ENCODE data around the gene EPPIN.
"Not testable (repeated sequence)": the region's sequence is repeated elsewhere in the genome, so short reads cannot be mapped to it uniquely, and the experiment has no call there.

The EPPIN gene

DNA sequence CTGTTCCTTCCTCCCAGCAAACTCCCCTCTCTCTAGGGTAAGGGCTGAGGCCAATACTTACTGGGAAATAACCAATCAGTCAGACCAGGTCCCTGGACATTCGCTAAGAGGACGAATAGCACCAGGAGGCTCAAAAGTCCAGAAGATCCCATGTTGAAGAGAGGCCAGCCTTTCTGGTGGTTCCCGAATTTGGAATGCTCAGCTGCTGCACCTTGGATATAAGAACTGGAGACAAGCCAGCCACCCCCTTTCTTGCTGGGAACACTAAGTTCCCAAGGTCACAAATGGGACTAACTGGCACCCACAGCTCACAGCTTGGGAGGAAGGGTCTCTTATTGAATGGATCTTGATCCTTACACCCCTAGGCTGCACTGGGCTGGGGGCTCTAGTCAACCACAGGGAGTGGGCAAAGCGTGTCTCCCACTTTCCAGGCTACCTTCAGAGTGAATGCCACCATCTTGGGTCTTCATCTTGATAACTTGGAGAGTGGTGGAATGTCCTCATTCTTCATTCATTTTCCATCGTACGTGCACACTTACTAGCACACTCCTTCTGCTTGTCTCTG lies at the start of gene EPPIN:
Gene EPPIN (minus strand): TSS at position 196 of the 565 bp plus-strand sequence. CDS start 44 bp downstream, at position 152.
- DNase-seq = no peak

DNA sequence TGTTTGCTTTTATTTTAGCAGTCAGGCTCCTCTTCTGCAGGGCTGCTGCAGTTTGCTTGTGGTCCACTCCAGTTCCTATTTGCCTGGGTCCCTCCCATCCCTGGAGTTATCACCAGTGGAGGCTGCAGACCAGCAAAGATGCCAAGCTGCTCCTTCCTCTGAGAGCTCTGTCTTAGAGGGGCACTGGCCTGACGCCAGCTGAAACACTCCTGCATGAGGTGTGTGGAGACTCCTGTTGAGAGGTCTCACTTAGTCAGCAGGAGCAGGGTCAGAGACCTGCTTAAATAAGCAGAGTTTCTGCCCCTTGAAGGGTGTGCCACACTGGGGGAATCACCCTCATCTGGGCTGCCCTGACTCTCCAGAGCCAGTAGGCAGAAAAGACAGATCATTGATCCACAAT lies 48.0 kb upstream of the EPPIN start:
- no peak for DNase-seq

DNA sequence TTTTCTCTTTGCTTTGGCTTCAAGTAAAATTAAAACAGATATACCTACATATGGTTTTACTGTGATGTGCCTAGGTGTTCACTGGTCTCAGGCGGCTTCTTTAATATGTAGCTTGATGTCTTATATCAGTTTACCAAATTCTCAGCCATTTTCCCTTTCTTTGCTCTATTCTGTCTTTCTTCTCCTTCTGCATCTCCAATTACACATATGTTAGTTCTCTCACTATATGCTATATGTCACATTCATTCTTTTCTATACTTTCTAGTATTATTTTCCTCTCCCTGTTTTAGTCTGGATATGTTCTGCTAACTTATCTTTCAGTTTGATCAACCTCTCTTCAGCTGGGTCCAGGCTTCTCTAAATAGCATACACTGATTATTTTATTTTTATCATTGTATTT lies 46.3 kb upstream of the EPPIN start:
- no peak for DNase-seq

DNA sequence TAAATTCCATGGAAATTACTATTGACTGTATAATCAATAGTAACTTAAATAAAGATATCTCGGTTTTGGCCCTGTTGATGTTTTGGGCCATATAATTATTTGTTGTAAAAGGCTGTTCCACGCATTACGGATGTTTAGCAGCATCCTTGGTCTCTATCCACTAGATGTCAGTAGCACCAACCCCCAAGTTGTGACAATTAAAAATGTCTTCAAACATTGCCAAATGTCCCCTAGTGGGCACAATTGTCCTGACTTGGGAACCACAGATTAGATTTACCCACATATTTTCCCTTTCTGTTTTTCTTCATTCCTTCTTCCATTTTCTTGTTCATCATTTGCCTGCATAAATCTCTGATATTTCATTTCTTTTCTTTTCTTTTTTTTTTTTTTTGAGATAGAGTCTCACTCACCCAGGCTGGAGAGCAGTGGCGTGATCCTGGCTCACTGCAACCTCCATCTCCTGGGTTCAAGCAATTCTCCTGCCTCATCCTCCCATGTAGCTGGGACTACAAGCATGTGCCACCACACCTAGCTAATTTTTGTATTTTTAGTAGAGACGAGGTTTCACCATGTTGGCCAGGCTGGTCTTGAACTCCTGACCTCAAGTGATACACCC lies 45.5 kb upstream of the EPPIN start:
- DNase-seq = no peak

DNA sequence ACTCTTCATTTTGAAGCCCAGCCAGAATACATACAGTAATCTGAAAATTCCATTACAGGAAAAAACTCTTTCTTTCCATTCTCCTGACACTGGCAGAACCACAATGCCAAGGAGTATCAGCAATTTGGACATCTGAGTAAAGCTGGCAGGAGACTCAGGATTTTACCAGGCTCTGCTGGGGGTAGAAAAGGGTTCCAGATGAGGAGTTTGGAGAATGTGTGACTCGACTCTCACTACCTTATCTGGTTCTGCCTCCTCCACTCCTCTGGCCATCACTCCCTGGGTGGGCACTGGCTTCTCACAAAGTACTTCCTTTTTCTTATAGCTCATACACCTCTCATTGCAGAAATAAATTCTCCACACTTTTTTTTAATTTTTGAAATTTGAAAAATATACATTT lies 42.5 kb upstream of the EPPIN start:
- DNase-seq = no peak

DNA sequence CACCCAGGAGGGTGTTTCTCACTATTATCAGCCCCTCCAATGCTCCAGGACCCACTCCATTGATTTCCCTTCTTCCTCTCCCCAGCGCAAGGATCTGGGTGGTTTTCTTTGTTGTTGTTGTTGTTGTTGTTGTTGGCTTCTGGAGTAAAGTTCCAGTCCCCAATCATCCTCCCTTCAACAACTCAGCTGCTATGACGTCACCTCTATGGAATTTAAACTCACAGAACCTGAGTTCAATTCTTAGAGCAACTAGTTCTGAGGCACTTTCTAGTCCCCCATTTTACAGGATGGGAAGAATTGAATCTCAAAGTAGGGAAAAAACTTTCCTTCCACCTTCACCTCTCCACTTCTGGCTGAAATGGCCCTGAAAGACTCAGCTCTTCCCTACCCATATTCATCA lies 41.6 kb upstream of the EPPIN start:
- DNase-seq = no peak

DNA sequence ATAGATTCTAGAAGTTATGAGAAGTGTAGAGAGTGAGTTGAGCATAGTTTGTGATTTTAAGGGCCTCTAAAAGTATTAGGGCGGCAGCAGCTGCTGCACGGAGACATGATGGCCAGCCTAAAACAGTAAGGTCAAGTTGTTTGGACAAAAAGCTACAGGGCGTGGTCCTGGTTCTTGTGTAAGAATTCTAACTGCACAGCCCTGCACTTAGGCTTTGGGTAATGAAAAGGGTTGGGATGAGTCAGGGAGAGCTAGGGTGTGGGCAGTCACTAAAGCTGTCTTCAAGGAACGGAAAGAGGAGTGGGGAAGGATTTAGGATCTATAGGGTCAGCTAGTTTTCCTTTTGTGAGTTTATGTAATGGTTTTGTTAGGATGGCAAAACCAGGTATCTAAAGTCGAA lies 38.8 kb upstream of the EPPIN start:
- DNase-seq = not testable (repeated sequence)

DNA sequence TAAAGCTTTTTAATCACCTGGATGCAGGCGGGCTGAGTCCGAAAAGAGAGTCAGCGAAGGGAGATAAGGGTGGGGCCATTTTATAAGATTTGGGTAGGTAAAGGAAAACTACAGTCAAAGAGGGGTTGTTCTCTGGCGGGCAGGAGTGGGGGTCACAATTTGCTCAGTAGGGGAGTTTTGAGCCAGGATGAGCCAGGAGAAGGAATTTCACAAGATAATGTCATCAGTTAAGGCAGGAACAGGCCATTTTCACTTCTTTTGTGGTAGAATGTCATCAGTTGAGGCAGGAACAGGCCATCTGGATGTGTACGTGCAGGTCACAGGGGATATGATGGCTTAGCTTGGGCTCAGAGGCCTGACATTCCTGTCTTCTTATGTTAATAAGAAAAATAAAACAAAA lies 37.1 kb upstream of the EPPIN start:
- not testable (repeated sequence) for DNase-seq

DNA sequence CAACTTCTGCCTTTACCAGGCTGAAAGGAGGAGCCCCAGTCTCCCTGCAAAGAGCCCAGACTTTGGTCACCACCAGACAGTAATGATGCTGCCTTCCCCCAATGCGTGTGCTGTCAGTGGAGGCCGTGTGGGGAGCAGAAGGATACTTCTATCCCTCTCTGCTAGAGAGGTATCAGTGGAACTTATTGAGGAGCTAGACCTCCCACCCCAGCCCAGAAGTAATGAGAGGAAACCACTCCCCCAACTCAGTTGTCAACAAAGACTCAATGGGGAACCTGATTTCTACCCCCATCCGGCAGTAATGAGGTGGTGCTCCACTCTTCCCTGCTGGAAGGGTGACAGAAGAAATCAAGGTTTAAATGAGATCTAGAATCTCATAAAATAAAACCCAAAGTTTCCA lies 36.3 kb upstream of the EPPIN start:
- DNase-seq = no peak

DNA sequence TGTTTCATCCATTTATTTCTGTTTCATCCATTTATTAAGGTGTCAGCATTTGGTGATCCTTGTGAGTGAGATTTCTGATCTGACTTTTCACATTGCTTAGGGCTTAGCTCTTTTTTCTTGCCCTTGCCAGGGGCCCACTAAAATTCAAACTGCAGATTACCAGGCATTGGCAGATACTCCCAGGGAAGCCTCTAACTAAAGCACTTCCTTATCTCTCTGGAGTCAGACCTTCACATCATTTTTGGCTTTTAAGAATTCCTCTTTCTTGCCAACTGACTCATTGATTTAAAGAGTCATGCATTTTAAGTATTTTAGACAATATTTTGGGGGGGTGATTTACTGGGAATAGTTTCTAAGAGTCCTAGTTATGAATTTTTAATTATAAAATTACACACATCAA lies 34.5 kb upstream of the EPPIN start:
- DNase-seq = no peak

DNA sequence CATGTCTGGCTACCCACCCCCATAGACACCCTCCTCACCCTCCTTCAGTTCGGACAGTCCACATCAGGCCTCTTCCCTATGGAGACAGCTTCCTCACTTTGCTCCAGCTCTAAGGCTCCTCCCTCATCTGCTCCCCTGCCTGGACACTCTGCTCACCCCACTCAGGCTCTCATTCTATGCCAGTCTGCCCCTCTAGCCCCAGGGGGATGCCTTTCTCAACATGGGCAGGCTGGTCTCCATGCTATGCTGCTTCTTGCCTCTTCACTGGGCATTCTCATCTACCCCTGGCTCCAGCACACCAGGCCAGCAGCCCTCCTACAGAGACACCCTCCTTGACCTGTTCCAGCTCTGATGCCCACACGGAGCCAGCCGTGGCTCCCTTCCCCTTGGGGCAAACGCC lies 32.0 kb upstream of the EPPIN start, which contains the start of gene WFDC8:
Gene WFDC8 (minus strand): TSS at position 101 of the 400 bp plus-strand sequence. CDS start 37 bp downstream, at position 64.
- DNase-seq = no peak

DNA sequence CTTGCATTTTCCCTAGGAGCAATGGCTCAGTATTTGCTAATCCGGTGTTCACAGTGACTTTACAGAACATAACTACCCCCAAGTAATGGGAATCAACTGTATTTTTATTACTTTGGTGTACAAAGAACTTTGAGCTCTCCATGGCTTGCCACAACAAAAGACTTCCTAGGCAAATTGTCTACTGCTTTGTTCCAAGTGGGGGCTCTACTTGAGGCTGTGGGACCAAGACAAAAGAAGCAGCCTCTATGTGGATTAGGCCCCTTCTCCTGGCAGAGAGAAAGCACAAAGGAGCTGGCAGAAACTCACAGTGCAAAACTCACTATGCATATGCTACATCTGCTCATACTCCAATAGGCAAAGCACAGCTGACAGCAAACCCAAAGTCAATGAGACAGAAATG lies 31.0 kb upstream of the EPPIN start:
- no peak for DNase-seq

DNA sequence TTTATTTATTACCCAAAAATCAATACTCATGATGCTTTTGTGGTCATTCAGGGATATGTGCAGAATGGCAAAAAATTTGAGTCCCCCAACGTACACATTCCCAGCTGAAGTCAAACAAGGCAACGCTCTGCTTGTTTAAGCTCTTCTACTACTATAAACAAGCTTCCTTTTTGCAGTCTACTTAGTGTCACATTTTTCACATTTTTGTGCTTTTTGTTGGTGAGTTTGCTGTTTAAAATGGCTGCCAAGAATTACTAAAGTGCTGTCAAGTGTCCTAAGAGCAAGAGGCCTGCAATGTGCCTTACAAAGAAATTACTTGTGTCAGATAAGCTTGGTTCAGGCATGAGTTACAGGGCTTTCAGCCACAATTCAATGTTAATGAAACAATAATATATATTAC lies 29.8 kb upstream of the EPPIN start:
- no peak for DNase-seq

DNA sequence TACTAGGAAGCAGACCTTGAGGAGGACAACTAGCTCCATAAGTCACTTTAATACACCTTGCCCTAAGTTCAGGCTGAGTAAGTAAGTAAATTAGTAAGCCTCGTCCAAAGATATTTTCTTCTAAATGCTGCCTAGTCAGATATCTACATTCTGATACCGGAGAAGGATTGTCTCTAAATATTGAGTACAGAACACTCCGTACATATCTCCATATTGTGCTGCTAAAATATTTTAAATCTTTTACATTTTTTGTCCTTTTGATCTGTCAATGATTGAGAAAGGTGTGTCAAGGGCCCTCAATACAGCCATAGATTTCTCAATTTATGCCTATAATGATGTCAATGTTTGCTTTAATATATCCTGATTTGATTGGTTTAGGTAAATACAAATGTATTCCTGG lies 28.7 kb upstream of the EPPIN start:
- DNase-seq = no peak

DNA sequence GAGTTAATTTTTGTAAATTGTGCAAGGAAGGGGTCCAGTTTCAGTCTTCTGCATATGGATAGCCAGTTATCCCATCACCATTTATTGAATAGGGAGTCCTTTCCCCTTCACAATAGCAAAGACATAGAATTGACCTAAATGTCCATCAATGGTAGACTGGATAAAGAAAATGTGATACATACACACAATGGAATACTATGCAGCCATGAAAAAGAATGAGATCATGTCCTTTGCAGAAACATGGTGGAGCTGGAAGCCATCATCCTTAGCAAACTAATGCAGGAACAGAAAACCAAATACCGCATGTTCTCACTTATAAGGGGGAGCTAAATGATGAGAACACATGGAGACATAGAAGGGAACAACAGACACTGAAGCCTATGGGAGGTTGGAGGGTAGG lies 22.4 kb upstream of the EPPIN start:
- not testable (repeated sequence) for DNase-seq

DNA sequence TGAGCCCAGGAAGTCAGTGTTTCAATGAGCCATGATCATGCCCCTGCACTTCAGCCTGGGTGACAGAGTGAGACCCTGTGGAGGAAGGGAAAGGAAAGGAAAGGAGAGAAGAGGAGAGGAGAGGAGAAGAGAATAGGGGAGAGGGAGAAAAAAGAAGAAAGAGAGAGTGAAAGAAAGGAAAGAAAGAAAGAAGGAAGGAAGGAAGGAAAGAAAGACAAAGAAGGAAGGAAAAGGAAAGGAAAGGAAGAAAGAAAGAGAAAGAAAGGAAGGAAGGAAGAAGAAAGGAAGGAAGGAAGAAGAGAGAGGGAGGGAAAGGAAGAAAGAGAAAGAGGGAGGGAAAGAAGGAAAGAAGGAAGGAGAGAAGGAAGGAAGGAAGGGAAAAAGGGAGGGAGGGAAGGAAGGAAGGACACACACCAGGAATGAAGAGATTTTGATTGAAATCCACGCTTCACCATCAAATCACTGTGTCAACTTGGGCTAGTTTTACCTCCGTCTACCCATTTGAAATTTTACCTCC lies 17.6 kb upstream of the EPPIN start:
- DNase-seq = no peak

DNA sequence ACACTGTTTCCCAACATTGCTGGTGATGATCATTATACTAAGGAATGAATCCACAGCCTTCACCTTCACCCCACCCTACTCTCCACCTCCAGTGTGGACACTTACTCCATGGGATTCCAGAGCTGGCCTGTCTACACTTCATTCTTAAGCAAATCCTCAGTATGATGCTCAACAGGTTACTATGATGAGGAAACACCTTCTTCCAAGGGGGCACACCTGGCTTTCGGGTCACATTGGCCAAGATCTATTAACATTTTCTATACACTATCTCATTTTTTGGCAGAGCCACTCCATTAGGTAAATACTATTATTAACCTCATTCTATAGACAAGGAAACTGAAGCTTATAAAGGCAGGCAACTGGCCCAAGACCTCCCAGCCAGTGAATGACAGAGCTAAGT lies 8.0 kb upstream of the EPPIN start:
- no peak for DNase-seq

DNA sequence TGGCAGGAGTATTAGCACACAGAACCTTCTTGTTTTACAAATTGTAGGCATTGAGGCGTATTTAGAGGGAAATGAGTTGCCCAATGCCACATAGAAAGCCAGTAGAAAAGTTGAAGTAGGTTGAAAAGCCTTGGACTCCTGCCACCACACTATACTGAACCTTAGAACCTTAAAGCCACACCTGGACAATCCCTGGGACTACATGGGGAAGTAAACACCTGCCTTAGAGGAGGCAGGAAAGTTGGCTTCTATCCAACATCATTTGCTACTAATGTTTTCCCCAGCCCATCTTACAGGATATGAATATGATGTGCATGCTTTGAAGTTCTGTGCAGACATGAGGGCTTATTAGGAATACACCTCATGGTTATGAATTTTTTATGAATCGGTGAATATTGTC lies 5.3 kb upstream of the EPPIN start:
- DNase-seq = no peak

DNA sequence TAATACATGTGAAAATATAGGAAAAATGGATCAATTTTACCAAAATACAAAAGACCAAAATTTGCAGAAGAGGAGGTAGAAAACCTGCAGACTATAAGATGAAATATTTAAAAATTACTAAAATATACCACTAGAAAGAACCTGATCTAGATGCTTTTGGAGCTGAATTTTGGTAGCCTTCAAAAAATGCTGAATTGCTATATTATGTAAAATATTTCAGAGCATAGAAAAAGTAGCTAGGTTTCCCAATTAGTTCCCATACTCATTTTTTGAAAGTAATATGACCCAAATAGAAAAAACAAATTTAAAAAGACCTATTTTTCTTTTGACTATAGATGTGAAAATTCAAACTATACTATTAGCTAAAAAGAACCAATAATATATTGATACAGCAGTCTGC lies 3.6 kb upstream of the EPPIN start:
- DNase-seq = no peak

DNA sequence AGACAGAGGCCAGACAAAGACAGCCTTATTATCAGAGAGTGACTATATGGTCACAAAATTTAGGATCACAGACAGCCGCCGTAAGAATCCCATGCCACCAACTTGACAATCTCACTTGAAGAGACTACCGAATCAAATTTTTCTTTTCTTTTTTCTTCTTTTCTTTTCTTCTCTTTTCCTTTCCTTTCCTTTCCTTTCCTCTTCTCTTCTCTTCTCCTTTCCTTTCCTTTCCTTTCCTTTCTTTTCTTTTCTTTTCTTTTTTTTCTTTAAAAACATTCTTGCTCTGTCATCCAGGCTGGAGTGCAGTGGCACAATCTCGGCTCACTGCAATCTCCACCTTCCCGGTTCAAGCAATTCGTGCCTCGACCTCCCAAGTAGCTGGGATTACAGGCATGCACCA lies 1.2 kb upstream of the EPPIN start:
- no peak for DNase-seq

DNA sequence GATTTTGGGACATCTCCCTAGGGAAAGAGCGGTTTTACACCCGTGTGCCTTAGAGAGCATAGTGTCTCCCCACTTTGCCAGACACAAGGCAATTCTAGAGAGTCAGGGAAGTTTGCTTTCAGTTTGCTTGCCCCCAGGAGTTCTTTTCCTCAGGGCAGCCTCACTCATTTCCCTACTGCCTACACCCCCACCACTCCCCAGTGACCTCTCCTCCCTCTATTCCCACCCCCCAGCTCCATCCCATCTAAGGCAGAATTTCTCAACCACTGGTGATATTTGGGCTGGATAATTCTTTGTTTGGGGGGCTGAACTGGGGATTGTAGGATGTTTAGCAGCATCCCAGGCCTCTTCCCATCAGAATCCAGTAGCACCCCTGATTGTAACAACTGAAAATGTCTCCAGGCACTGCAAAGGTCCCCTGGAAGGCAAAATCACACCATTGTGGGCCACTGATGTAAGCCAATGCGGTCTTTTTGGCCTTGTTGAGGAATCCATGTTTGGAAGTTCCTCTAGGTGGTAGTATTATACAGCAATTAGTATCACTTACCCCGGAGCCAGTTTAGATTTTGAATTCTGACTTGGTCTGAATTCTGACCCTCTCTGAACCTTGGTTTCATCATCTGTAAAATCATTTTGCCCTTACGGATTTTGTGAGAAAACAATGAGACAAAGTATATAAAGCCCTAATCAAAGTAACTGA lies 1.3 kb downstream of the EPPIN start:
- no peak for DNase-seq

DNA sequence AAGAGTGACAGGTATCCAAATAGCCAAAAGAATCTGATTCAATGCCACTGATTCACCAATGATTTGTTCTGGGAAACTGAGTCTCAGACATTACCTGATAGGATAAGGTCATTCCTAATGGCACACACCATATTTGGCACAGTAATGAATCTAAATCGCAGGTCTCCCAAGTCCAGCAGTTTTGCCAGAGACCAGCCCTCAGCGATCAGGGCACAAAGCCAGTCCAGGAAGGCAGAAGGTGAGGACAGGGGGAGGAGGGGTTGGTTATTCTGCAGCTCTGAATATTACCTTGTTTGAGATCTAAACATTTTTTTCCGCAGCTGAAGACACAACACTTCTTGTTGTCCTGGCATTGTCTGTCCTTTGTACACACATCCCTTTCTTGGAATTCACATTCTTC lies 1.9 kb downstream of the EPPIN start:
- DNase-seq = no peak

DNA sequence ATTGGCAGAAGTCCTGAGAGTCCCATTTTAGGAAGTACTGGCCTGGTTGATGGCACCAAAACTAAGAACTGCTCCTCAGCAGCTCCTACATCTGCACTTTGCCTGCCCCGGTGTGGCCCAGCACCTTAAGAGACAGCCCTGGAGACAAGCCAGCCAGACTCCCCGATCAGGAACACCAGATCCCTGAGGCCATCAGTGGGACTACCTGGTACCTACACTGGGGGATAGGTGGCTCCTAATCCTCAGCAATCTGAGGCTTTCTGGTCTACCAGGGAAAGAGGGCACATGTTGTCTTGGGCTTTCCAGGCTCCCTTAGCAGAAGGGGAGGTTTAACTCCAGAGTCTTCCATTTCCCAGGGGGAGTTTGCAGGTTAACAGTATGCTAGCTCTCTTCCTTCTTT lies 7.8 kb downstream of the EPPIN start, which contains the start of gene WFDC6:
Gene WFDC6 (minus strand): TSS at position 101 of the 400 bp plus-strand sequence. CDS start 75 bp downstream, at position 26.
- DNase-seq = no peak

DNA sequence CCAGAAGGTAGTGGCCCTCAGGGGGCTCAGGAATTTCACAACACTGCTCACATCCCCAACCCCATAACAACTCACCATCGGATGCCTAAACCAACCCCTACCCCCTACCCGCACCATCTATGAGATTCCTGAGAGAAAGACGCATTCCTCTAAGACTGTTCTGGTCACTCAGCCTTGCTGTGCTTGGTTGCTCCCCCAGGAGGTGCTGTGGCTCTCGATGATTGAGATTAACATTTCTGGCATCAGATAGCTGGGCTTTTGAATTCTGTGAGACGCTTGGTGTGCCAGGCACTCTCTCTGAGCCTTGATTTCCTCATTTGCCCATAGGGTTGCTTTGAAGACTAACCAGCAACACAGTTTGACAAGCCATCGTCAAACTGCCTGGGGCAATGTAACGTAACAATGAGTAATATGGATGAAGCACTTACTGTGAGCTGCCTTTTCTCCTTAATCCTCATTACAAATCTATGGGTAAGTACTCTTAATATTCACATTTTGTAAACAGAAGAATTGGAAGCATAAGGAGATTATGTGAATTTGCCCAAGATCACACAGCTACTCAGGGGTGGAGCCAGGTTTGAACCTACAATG lies 8.9 kb downstream of the EPPIN start:
- DNase-seq = no peak
